Fibroblast of skin of right biceps (primary cell): Measurements from ENCODE around the gene CCDC116.

Experiments
- DNase-seq: peaks from one replicate; pipeline ENCODE4 v3.0.0-alpha.2; 2013

Gene CCDC116

GRCh38 chr22:21682385-21683175 is 50.0 kb downstream of the CCDC116 start:
- no peak for DNase-seq

GRCh38 chr22:21683401-21683811 is 50.8 kb downstream of the CCDC116 start:
- no peak for DNase-seq

- DNase-seq: no peak
These were observed 52.1 kb downstream of the CCDC116 start for GRCh38 chr22:21684492-21685163.

- no peak for DNase-seq
These were observed 52.6 kb downstream of the CCDC116 start for GRCh38 chr22:21685164-21685513.

- DNase-seq: no peak
These were observed 53.6 kb downstream of the CCDC116 start for GRCh38 chr22:21686193-21686608.
